H9 (cell line): ENCODE results near the gene PEPD. TPM values are rescaled to one million over a fixed set of nuclear protein-coding genes. Genes with fewer than 3 reads are reported as not detected.

Experiments
- DNase-seq: peaks from one replicate; pipeline ENCODE4 v3.0.0-alpha.2; 2017
- H2AFZ ChIP-seq: one replicate; pipeline ENCODE4 v1.6.1; 2013; ENCODE audit warnings: mild to moderate bottlenecking, low read length, control low read depth, moderate library complexity
- H2AK5ac ChIP-seq: 2 replicates; pipeline ENCODE4 v1.6.1; 2013; ENCODE audit warnings: low read length, control low read depth, mixed read lengths; ENCODE audit not compliant: insufficient read length
- H2BK120ac ChIP-seq: one replicate; pipeline ENCODE4 v1.6.1; 2013; ENCODE audit warnings: low read depth, mild to moderate bottlenecking, low read length, control low read depth, inconsistent platforms; ENCODE audit not compliant: poor library complexity, severe bottlenecking
- H2BK12ac ChIP-seq: 2 replicates; pipeline ENCODE4 v1.6.1; 2013; ENCODE audit warnings: low read length, control low read depth, mixed read lengths, low read depth; ENCODE audit not compliant: insufficient read length
- H2BK15ac ChIP-seq: 2 replicates; pipeline ENCODE4 v1.6.1; 2013; ENCODE audit warnings: low read depth, low read length, control low read depth
- H2BK20ac ChIP-seq: one replicate; pipeline ENCODE4 v1.6.1; 2013; ENCODE audit warnings: low read depth, mild to moderate bottlenecking, low read length, control low read depth, inconsistent platforms; ENCODE audit not compliant: poor library complexity, severe bottlenecking
- H2BK5ac ChIP-seq: 2 replicates; pipeline ENCODE4 v1.6.1; 2013; ENCODE audit warnings: low read length, control low read depth, mixed read lengths; ENCODE audit not compliant: insufficient read length
- H3K14ac ChIP-seq: 2 replicates; pipeline ENCODE4 v1.6.1; 2013; ENCODE audit warnings: low read length, control low read depth; ENCODE audit not compliant: insufficient read depth
- H3K18ac ChIP-seq: 2 replicates; pipeline ENCODE4 v1.6.1; 2013; ENCODE audit warnings: low read depth, mild to moderate bottlenecking, mixed read lengths, low read length, control low read depth; ENCODE audit not compliant: insufficient read length
- H3K23ac ChIP-seq: 2 replicates; pipeline ENCODE4 v1.6.1; 2013; ENCODE audit warnings: low read length, control low read depth, mixed read lengths, low read depth; ENCODE audit not compliant: insufficient read length
- H3K23me2 ChIP-seq: 2 replicates; pipeline ENCODE4 v1.6.1; 2013; ENCODE audit warnings: low read depth, mild to moderate bottlenecking, mixed read lengths, low read length, control low read depth; ENCODE audit not compliant: insufficient read length, poor library complexity, severe bottlenecking
- H3K27ac ChIP-seq: 2 replicates; pipeline ENCODE4 v1.5.1; 2013; ENCODE audit warnings: low read length, control low read depth, mixed read lengths, low read depth; ENCODE audit not compliant: insufficient read length
- H3K27me3 ChIP-seq: 2 replicates; pipeline ENCODE4 v1.6.1; 2013; ENCODE audit warnings: low read length, control low read depth, inconsistent platforms; ENCODE audit not compliant: insufficient read depth
- H3K4ac ChIP-seq: 2 replicates; pipeline ENCODE4 v1.6.1; 2013; ENCODE audit warnings: low read depth, mild to moderate bottlenecking, control low read depth, inconsistent platforms, low read length, moderate library complexity
- H3K4me1 ChIP-seq: 2 replicates; pipeline ENCODE4 v1.6.1; 2013; ENCODE audit warnings: low read length, control low read depth, inconsistent platforms; ENCODE audit not compliant: insufficient read depth
- H3K4me2 ChIP-seq: 2 replicates; pipeline ENCODE4 v1.6.1; 2013; ENCODE audit warnings: low read length, control low read depth, mixed read lengths; ENCODE audit not compliant: insufficient read length, insufficient read depth
- H3K56ac ChIP-seq: 2 replicates; pipeline ENCODE4 v1.6.1; 2013; ENCODE audit warnings: low read depth, mild to moderate bottlenecking, mixed read lengths, low read length, control low read depth; ENCODE audit not compliant: insufficient read length
- H3K79me1 ChIP-seq: 2 replicates; pipeline ENCODE4 v1.6.1; 2013; ENCODE audit warnings: low read depth, mild to moderate bottlenecking, moderate library complexity, low read length, control low read depth, inconsistent platforms; ENCODE audit not compliant: insufficient read depth, poor library complexity, severe bottlenecking
- H3K79me2 ChIP-seq: 2 replicates; pipeline ENCODE4 v1.6.1; 2013; ENCODE audit warnings: low read length, control low read depth, inconsistent platforms; ENCODE audit not compliant: insufficient read depth
- H3K9ac ChIP-seq: 2 replicates; pipeline ENCODE4 v1.6.1; 2013; ENCODE audit warnings: low read length, control low read depth, mixed read lengths; ENCODE audit not compliant: insufficient read length; ENCODE audit errors: extremely low read depth
- H3K9me3 ChIP-seq: one replicate; pipeline ENCODE4 v1.6.1; 2013; ENCODE audit warnings: low read depth, low read length, inconsistent platforms; ENCODE audit not compliant: control insufficient read depth
- H3T11ph ChIP-seq: one replicate; pipeline ENCODE4 v1.6.1; 2013; ENCODE audit warnings: mild to moderate bottlenecking, low read length, control low read depth, inconsistent platforms
- H4K20me1 ChIP-seq: one replicate; pipeline ENCODE4 v1.6.1; 2013; ENCODE audit not compliant: control insufficient read depth, insufficient read length, insufficient read depth
- H4K5ac ChIP-seq: 2 replicates; pipeline ENCODE4 v1.6.1; 2013; ENCODE audit warnings: low read depth, mild to moderate bottlenecking, mixed read lengths, low read length, control low read depth; ENCODE audit not compliant: insufficient read length
- H4K8ac ChIP-seq: replicated peaks from 2 replicates; pipeline ENCODE4 v1.6.1; 2013; ENCODE audit warnings: low read length, control low read depth, mixed read lengths, low read depth; ENCODE audit not compliant: insufficient read length
- H4K91ac ChIP-seq: 2 replicates; pipeline ENCODE4 v1.6.1; 2013; ENCODE audit warnings: low read depth, mild to moderate bottlenecking, moderate library complexity, mixed read lengths, low read length, control low read depth; ENCODE audit not compliant: insufficient read length
- H3K27ac Mint-ChIP-seq, 3 experiments: 2 replicates in 2 of 3; 3 replicates in 1 of 3; pipeline ENCODE4 v1.8.0; 2020 to 2021; ENCODE audit warnings: mixed read lengths in 3 of 3, mild to moderate bottlenecking in 1 of 3, moderate library complexity in 1 of 3
- H3K27me3 Mint-ChIP-seq: 2 replicates; pipeline ENCODE4 v1.8.0; 2021; ENCODE audit warnings: low read depth, mild to moderate bottlenecking, moderate library complexity, mixed read lengths
- H3K36me3 Mint-ChIP-seq, 3 experiments: 2 replicates in 2 of 3; 3 replicates in 1 of 3; pipeline ENCODE4 v1.8.0; 2020 to 2021; ENCODE audit warnings: low read depth in 3 of 3, mixed read lengths in 3 of 3; ENCODE audit not compliant: insufficient read depth in 1 of 3
- H3K4me1 Mint-ChIP-seq, 2 experiments: 2 replicates each; pipeline ENCODE4 v1.8.0; 2020; ENCODE audit warnings: mixed read lengths in 2 of 2
- H3K4me3 Mint-ChIP-seq, 2 experiments: 2 replicates in 1 of 2; 3 replicates in 1 of 2; pipeline ENCODE4 v1.8.0; 2020 to 2021; ENCODE audit warnings: mild to moderate bottlenecking in 2 of 2, mixed read lengths in 2 of 2, moderate library complexity in 1 of 2
- H3K9me3 Mint-ChIP-seq, 2 experiments: 2 replicates in 1 of 2; 3 replicates in 1 of 2; pipeline ENCODE4 v1.8.0; 2020; ENCODE audit warnings: mild to moderate bottlenecking in 2 of 2, mixed read lengths in 2 of 2, moderate library complexity in 1 of 2
- CTCF ChIP-seq: fragments of 200-600 bp; sonication (generic); conservative IDR thresholded peaks from 3 replicates; pipeline ENCODE4 v1.8.0; 2021; ENCODE audit warnings: antibody characterized with exemption, mild to moderate bottlenecking
- WGBS: extraction: QIAGEN DNeasy Blood & Tissue Kit; methylation state at CpG from one replicate; pipeline ENCODE4 v1.1.7; 2013; ENCODE audit warnings: missing lambda C conversion rate, low lambda C conversion rate, mixed read lengths; ENCODE audit not compliant: insufficient read length; ENCODE audit errors: extremely low coverage; 5-methylcytosine and 5-hydroxymethylcytosine counted together
- total RNA-seq: library from RNA; stranded (reverse); gene quantifications from 2 replicates; pipeline ENCODE4 v1.2.1, GENCODE V29; 2021

Gene PEPD
- total RNA-seq, 1 experiment from 2014 or later: 52.8 TPM

DNA sequence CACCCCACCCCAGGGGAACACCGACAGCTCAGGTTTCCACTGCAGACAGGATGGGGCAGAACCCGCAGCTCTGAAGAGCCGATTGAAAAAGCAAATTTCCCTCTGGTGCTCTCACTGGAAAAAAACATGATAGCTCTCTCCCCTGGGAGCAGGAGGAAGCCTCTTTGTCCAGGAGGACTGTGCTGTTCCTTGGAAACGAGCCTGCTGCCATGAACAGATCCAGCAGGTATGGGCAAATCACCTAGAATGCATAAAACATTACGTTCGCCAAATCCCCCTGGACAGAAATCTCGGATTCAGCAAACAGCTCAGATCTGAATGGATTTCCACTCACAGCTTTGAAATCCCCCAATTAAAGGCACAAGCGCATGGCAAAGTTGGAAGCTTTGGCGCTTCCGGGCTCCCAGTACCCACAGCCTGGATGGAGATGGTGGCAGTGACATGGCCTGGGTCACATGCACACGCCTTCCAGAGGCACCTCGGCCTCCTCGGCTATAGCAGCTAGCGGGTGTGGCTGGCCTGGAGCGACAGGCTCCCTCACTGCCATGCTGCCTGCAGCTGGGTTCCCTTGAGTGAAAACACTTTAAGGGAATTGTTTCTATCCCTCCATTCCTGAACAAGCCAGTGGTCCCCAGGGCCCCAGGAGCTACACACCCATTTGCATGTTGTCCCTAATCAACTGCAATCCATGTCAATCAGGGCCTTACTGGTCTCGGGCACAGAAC is 89.0 kb downstream of the PEPD start:
- no peak overlapping the region for H3K4me3 Mint-ChIP-seq
- Histone ChIP-seq H3T11ph (no peak overlapping the region), H2AK5ac (no peak overlapping the region), H3K18ac (no peak overlapping the region), H4K20me1 (no peaks in the 10 kb centered on the region), H2BK12ac (no peak overlapping the region), H3K27me3 (no peaks in the 10 kb centered on the region), H3K4me1 (no peaks in the 10 kb centered on the region), H3K79me2 (no peaks in the 10 kb centered on the region), H4K91ac (no peak overlapping the region), H2BK15ac (no peak overlapping the region), H3K9me3 (no peaks in the 10 kb centered on the region), H2BK120ac (no peak overlapping the region), H3K4ac (no peak overlapping the region), H2BK5ac (no peak overlapping the region), H4K8ac (no peak overlapping the region), H2AFZ (no peak overlapping the region), H3K27ac (no peak overlapping the region), H2BK20ac (no peak overlapping the region), H3K23me2 (no peaks in the 10 kb centered on the region), H3K56ac (no peak overlapping the region), H3K79me1 (no peaks in the 10 kb centered on the region), H3K4me2 (no peak overlapping the region), H3K23ac (no peak overlapping the region), H3K9ac (no peak overlapping the region), H4K5ac (no peak overlapping the region), H3K14ac (no peak overlapping the region)
- H3K36me3 Mint-ChIP-seq: no peaks in the 10 kb centered on the region
- no CpG with 5 or more reads among the region's 16 CpGs for WGBS
- H3K9me3 Mint-ChIP-seq: no peaks in the 10 kb centered on the region
- TF ChIP-seq CTCF: no peak
- no peak for DNase-seq
- peaks cover 9 to 10% of the 10 kb centered on the region in 2 experiments for H3K4me1 Mint-ChIP-seq
- no peak overlapping the region for H3K27ac Mint-ChIP-seq
- H3K27me3 Mint-ChIP-seq: no peaks in the 10 kb centered on the region
